Measurements from ENCODE around the gene NRSN2. TPM values are rescaled to one million over a fixed set of nuclear protein-coding genes. Genes with fewer than 3 reads are reported as not detected.

Gene NRSN2
- total RNA-seq, 1 experiment from 2014 or later, result 0.42 TPM

- no peak overlapping the region for H3K4me3 Mint-ChIP-seq (ENCODE audit: low read depth, unreplicated experiment)
- no peaks in the 10 kb centered on the region for H3K27me3 Mint-ChIP-seq (ENCODE audit: unreplicated experiment)
- peaks cover 69% of the 10 kb centered on the region for H3K36me3 Mint-ChIP-seq (ENCODE audit: insufficient read depth, unreplicated experiment)
- no peak for TF ChIP-seq CTCF (IDR thresholded peaks at IDR 0.05; ENCODE audit: unreplicated experiment)
- CTCF ChIA-PET, result interaction anchor here (0.7 to 1.7 kb wide), 5 partner anchors 12 to 39 kb away, joined by 3 to 5 read pairs (median 4); no protein-coding TSS in a partner anchor
- no TSS peak for BruUV-seq (replicated peaks)
- intact Hi-C loops (cut with micrococcal nuclease; ENCODE audit: unreplicated experiment), result no loop called here
- no peaks in the 10 kb centered on the region for H3K9me3 Mint-ChIP-seq (ENCODE audit: low read depth, unreplicated experiment)
- peak overlapping the region; percentile 98 for H3K27ac Mint-ChIP-seq (ENCODE audit: unreplicated experiment)
- peak; percentile 61 for DNase-seq
- peaks cover 18% of the 10 kb centered on the region for H3K4me1 Mint-ChIP-seq (ENCODE audit: low read depth, unreplicated experiment)
Measured at GRCh38 chr20:401682-402495, 55.0 kb downstream of the NRSN2 start.

GRCh38 chr20:402496-402885 lies 55.6 kb downstream of the NRSN2 start:
- no peak for TF ChIP-seq CTCF (IDR thresholded peaks at IDR 0.05; ENCODE audit: unreplicated experiment)
- intact Hi-C loops (cut with micrococcal nuclease; ENCODE audit: unreplicated experiment), result no loop called here
- H3K4me3 Mint-ChIP-seq (ENCODE audit: low read depth, unreplicated experiment), result no peak overlapping the region
- H3K27ac Mint-ChIP-seq (ENCODE audit: unreplicated experiment), result peak overlapping the region; percentile 98
- TSS peak; percentile 24 for BruUV-seq (replicated peaks)
- H3K27me3 Mint-ChIP-seq (ENCODE audit: unreplicated experiment), result no peaks in the 10 kb centered on the region
- H3K9me3 Mint-ChIP-seq (ENCODE audit: low read depth, unreplicated experiment), result no peaks in the 10 kb centered on the region
- peaks cover 69% of the 10 kb centered on the region for H3K36me3 Mint-ChIP-seq (ENCODE audit: insufficient read depth, unreplicated experiment)
- CTCF ChIA-PET, result interaction anchor here (0.8 kb wide), 1 partner anchor 30 kb away, joined by 3 read pairs; no protein-coding TSS in a partner anchor
- peaks cover 24% of the 10 kb centered on the region for H3K4me1 Mint-ChIP-seq (ENCODE audit: low read depth, unreplicated experiment)
- no peak for DNase-seq

DNA sequence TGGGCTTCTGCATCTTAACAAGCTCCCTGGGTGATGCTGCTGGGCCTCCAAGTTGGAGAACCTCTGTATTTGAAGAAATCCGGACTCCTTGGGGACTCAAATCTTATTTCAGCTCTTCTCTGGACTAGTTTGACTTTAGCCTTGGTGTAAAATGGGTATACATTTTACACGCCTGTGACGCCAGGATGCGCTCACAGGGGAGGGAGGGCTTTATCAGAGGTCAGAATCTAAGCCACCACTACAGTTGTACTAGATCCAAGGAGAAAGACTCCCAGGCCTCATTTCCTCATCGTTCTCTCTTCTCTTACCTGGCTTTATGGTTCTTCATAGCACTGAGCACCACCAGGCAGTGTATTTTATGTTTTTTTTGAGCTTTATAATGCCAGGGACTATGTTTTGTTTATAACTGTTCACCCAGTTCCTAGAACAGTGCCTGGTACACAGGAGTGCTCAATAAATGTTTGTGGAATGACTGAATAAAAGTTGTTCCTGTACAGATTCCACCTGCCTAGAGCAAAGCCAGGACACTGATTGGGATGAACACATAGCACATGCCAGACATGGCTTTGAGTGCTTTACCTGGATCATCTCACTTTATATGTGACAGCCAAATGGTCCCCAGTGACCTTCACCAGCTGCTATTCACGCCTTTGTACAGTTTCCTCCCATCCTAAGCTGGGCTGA lies 56.1 kb downstream of the NRSN2 start:
- no TSS peak for BruUV-seq (replicated peaks)
- CTCF ChIA-PET, result interaction anchor here (0.8 kb wide), 1 partner anchor 31 kb away, joined by 3 read pairs; no protein-coding TSS in a partner anchor
- peak overlapping the region; percentile 98 for H3K27ac Mint-ChIP-seq (ENCODE audit: unreplicated experiment)
- no peaks in the 10 kb centered on the region for H3K27me3 Mint-ChIP-seq (ENCODE audit: unreplicated experiment)
- peaks cover 25% of the 10 kb centered on the region for H3K4me1 Mint-ChIP-seq (ENCODE audit: low read depth, unreplicated experiment)
- intact Hi-C loops (cut with micrococcal nuclease; ENCODE audit: unreplicated experiment), result no loop called here
- no peak overlapping the region for H3K4me3 Mint-ChIP-seq (ENCODE audit: low read depth, unreplicated experiment)
- H3K36me3 Mint-ChIP-seq (ENCODE audit: insufficient read depth, unreplicated experiment), result peaks cover 67% of the 10 kb centered on the region
- no peak for TF ChIP-seq CTCF (IDR thresholded peaks at IDR 0.05; ENCODE audit: unreplicated experiment)
- DNase-seq, result no peak
- H3K9me3 Mint-ChIP-seq (ENCODE audit: low read depth, unreplicated experiment), result no peaks in the 10 kb centered on the region

- H3K27me3 Mint-ChIP-seq (ENCODE audit: unreplicated experiment), result no peaks in the 10 kb centered on the region
- CTCF ChIA-PET, result no interaction called here
- H3K27ac Mint-ChIP-seq (ENCODE audit: unreplicated experiment), result peak overlapping the region; percentile 98
- no peaks in the 10 kb centered on the region for H3K9me3 Mint-ChIP-seq (ENCODE audit: low read depth, unreplicated experiment)
- intact Hi-C loops (cut with micrococcal nuclease; ENCODE audit: unreplicated experiment), result no loop called here
- no TSS peak for BruUV-seq (replicated peaks)
- H3K4me1 Mint-ChIP-seq (ENCODE audit: low read depth, unreplicated experiment), result peaks cover 25% of the 10 kb centered on the region
- no peak overlapping the region for H3K4me3 Mint-ChIP-seq (ENCODE audit: low read depth, unreplicated experiment)
- peaks cover 67% of the 10 kb centered on the region for H3K36me3 Mint-ChIP-seq (ENCODE audit: insufficient read depth, unreplicated experiment)
- no peak for DNase-seq
- TF ChIP-seq CTCF (IDR thresholded peaks at IDR 0.05; ENCODE audit: unreplicated experiment), result no peak
Measured at GRCh38 chr20:403582-403957, 56.7 kb downstream of the NRSN2 start.

All from Calu3 (cell line).